B cell (primary cell): ENCODE results near the gene DMRTA1. TPM values are rescaled to one million over a fixed set of nuclear protein-coding genes. Genes with fewer than 3 reads are reported as not detected.
A peak's percentile ranks its signal among the peaks of the same experiment; 100 is the strongest.

Experiments used
- ATAC-seq: fragments of 200-7000 bp; cut with Tn5 transposase; one replicate; pipeline ENCODE4 v1.10.0; 2021; ENCODE audit warnings: low read depth, mild to moderate bottlenecking, moderate number of reproducible peaks, moderate library complexity
- CTCF ChIA-PET: fragments of 350-600 bp; sonication (Branson Sonifier 250); formaldehyde crosslinking; loops from one replicate; lab custom pipeline; 2021; ENCODE audit warnings: antibody characterized with exemption, inconsistent platforms; lab: Charles Lee
- POLR2A ChIA-PET: fragments of 350-600 bp; sonication (Branson Sonifier 250); formaldehyde crosslinking; loops from one replicate; lab custom pipeline; 2021; ENCODE audit warnings: antibody characterized with exemption; lab: Charles Lee
- DNase-seq: peaks from one replicate; pipeline ENCODE4 v3.0.0; 2013
- H2AFZ ChIP-seq: 2 replicates; pipeline ENCODE4 v1.6.1; 2012; ENCODE audit warnings: mild to moderate bottlenecking, low read depth, low read length; ENCODE audit not compliant: insufficient read depth, poor library complexity, severe bottlenecking
- H3K27ac ChIP-seq, 2 donors: 1 replicate in 1 of 2; 2 replicates in 1 of 2; pipeline ENCODE4 v1.5.1; 2012 to 2013; ENCODE audit warnings: low read length in 2 of 2, mild to moderate bottlenecking in 2 of 2, moderate library complexity in 1 of 2
- H3K27me3 ChIP-seq, 4 experiments: fragments of 200-600 bp in 1 of 4; sonication (generic) in 1 of 4; replicated peaks in 1 of 4; 1 replicate in 2 of 4; 2 replicates in 2 of 4; pipeline versions ENCODE4 v1.6.1 to v1.7.0; 2013 to 2016; ENCODE audit warnings: low read length in 3 of 4, mild to moderate bottlenecking in 2 of 4, mixed read lengths in 1 of 4, moderate library complexity in 1 of 4; ENCODE audit not compliant: insufficient read depth in 4 of 4, control insufficient read depth in 3 of 4; ENCODE audit errors: control extremely low read depth in 1 of 4
- H3K36me3 ChIP-seq, 2 experiments: replicated peaks in 1 of 2; 1 replicate in 1 of 2; 2 replicates in 1 of 2; pipeline versions ENCODE4 v1.6.1 to v1.7.1; 2013; ENCODE audit warnings: low read length in 1 of 2; ENCODE audit not compliant: insufficient read depth in 2 of 2, control insufficient read depth in 1 of 2; ENCODE audit errors: control extremely low read depth in 1 of 2, extremely low read depth in 1 of 2
- H3K4me1 ChIP-seq, 2 donors: fragments of 200-600 bp in 1 of 2; sonication (generic) in 1 of 2; 1 replicate in 1 of 2; 2 replicates in 1 of 2; pipeline versions ENCODE4 v1.5.1 to v1.6.1; 2013 to 2017; ENCODE audit warnings: low read length in 2 of 2; ENCODE audit not compliant: control insufficient read depth in 2 of 2, insufficient read depth in 2 of 2
- H3K4me2 ChIP-seq: replicated peaks from 2 replicates; pipeline ENCODE3; 2012; ENCODE audit warnings: mild to moderate bottlenecking, low read depth, low read length; ENCODE audit not compliant: poor library complexity, severe bottlenecking
- H3K4me3 ChIP-seq, 5 experiments: fragments of 200-600 bp in 1 of 5; sonication (generic) in 1 of 5; 1 replicate in 3 of 5; 2 replicates in 2 of 5; pipeline versions ENCODE4 v1.5.1 to v1.7.0; 2011 to 2016; ENCODE audit warnings: low read length in 4 of 5, mild to moderate bottlenecking in 4 of 5, low read depth in 2 of 5, control low read depth in 1 of 5, moderate library complexity in 1 of 5; ENCODE audit not compliant: insufficient read depth in 1 of 5; ENCODE audit errors: control extremely low read depth in 1 of 5, extremely low read depth in 1 of 5
- H3K79me2 ChIP-seq: fragments of 200-600 bp; sonication (generic); one replicate; pipeline ENCODE4 v1.6.0; 2016; ENCODE audit warnings: low read length; ENCODE audit not compliant: control insufficient read depth, insufficient read depth
- H3K9ac ChIP-seq: fragments of 200-600 bp; sonication (generic); 2 replicates; pipeline ENCODE4 v1.6.1; 2017; ENCODE audit warnings: mild to moderate bottlenecking, low read length, moderate library complexity
- H3K9me3 ChIP-seq, 3 donors: one replicate each; pipeline versions ENCODE4 v1.6.1 to v1.7.1; 2013; ENCODE audit warnings: low read length in 2 of 3; ENCODE audit not compliant: control insufficient read depth in 2 of 3, insufficient read depth in 1 of 3; ENCODE audit errors: control extremely low read depth in 1 of 3
- H4K20me1 ChIP-seq: 2 replicates; pipeline ENCODE4 v1.6.0; 2012; ENCODE audit warnings: mild to moderate bottlenecking, low read length; ENCODE audit not compliant: insufficient read depth, control insufficient read depth, poor library complexity, severe bottlenecking
- H3K27ac Mint-ChIP-seq: one replicate; pipeline ENCODE4 v1.8.0; 2021; ENCODE audit warnings: mixed read lengths
- H3K27me3 Mint-ChIP-seq: one replicate; pipeline ENCODE4 v1.8.0; 2021; ENCODE audit warnings: mixed read lengths
- H3K4me1 Mint-ChIP-seq: one replicate; pipeline ENCODE4 v1.8.0; 2021; ENCODE audit warnings: mixed read lengths
- H3K4me3 Mint-ChIP-seq: one replicate; pipeline ENCODE4 v1.8.0; 2021; ENCODE audit warnings: mixed read lengths
- H3K9me3 Mint-ChIP-seq: one replicate; pipeline ENCODE4 v1.8.0; 2022; ENCODE audit warnings: mixed read lengths; ENCODE audit not compliant: insufficient read depth
- EZH2 ChIP-seq: IDR thresholded peaks from 2 replicates; pipeline ENCODE4 v1.6.1; 2012; ENCODE audit warnings: borderline replicate concordance, low read depth, mild to moderate bottlenecking, moderate library complexity, low read length; ENCODE audit not compliant: insufficient read depth, poor library complexity, severe bottlenecking
- WGBS: methylation state at CpG from one replicate; pipeline ENCODE4 v1.1.5; 2013; ENCODE audit warnings: missing lambda C conversion rate; ENCODE audit not compliant: insufficient coverage; 5-methylcytosine and 5-hydroxymethylcytosine counted together
- intact Hi-C: fragments of 100-400 bp; cut with micrococcal nuclease; formaldehyde crosslinking; loops from one replicate; pipeline ENCODE4 v1.10.0; 2022
- polyA plus RNA-seq: library from polyadenylated mRNA; depleted of rRNA; stranded (reverse); fragments of >200 nt; gene quantifications from 2 replicates; pipeline ENCODE4 v1.2.3, GENCODE V29; 2012
- total RNA-seq, 2 donors: library from RNA; stranded (reverse); fragments of 120-200 nt in 1 of 2; gene quantifications; 1 replicate in 1 of 2; 2 replicates in 1 of 2; pipeline versions ENCODE4 v1.2.3 to v1.2.4, GENCODE V29; 2013 to 2022
- TF ChIP-seq, protein P1 (sequence below): fragments of 200-600 bp; IDR thresholded peaks from one replicate; pipeline ENCODE4 v1.8.0; 2022; ENCODE audit warnings: antibody characterized with exemption, mild to moderate bottlenecking

The DMRTA1 gene
- total and polyA plus RNA-seq, 2 donors (not counting 1 experiment from before 2014, with no cell fraction given) = not detected

DNA sequence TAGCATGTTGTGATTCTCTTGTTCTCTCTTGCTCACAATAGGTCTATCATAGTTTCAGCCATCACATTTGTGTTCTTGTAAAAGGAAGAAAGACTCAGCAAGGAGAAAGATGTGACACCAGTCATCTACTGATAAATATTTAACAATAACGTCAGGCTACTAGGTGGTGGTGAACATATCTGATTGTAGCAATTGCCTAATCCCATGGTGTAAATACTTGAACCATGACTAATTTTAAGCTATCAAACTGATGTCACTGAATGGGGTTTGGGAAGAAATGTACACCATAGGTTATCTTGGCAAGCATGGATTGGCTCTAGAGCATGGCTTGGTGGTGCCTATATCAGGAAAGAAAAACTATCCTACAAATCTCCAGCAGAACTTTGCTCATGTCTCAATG lies 16.6 kb downstream of the DMRTA1 start:
- no peaks in the 10 kb centered on the region for H3K36me3 ChIP-seq
- CTCF ChIA-PET = interaction anchor here (1.0 to 3.4 kb wide), 2 partner anchors 8 to 11 kb away, joined by 4 to 14 read pairs; no protein-coding TSS in a partner anchor
- no peaks in the 10 kb centered on the region for H3K79me2 ChIP-seq
- WGBS = no CpG with 5 or more reads among the region's 1 CpG
- no peak for ATAC-seq
- no peaks in the 10 kb centered on the region for H3K9me3 ChIP-seq
- no peak overlapping the region for H2AFZ ChIP-seq
- H3K27me3 ChIP-seq = peaks cover 0 to 19% (median 3%) of the 10 kb centered on the region in 4 experiments
- no peak overlapping the region for H3K4me2 ChIP-seq
- POLR2A ChIA-PET = no interaction called here
- H3K4me1 ChIP-seq = no peaks in the 10 kb centered on the region
- DNase-seq = no peak
- no peak overlapping the region for H3K27ac ChIP-seq
- no peak for TF ChIP-seq EZH2
- TF ChIP-seq, protein P1, sequence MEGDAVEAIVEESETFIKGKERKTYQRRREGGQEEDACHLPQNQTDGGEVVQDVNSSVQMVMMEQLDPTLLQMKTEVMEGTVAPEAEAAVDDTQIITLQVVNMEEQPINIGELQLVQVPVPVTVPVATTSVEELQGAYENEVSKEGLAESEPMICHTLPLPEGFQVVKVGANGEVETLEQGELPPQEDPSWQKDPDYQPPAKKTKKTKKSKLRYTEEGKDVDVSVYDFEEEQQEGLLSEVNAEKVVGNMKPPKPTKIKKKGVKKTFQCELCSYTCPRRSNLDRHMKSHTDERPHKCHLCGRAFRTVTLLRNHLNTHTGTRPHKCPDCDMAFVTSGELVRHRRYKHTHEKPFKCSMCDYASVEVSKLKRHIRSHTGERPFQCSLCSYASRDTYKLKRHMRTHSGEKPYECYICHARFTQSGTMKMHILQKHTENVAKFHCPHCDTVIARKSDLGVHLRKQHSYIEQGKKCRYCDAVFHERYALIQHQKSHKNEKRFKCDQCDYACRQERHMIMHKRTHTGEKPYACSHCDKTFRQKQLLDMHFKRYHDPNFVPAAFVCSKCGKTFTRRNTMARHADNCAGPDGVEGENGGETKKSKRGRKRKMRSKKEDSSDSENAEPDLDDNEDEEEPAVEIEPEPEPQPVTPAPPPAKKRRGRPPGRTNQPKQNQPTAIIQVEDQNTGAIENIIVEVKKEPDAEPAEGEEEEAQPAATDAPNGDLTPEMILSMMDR = no peak
- Mint-ChIP-seq H3K4me3 (no peak overlapping the region), H3K27me3 (peaks cover 10% of the 10 kb centered on the region), H3K4me1 (no peaks in the 10 kb centered on the region), H3K9me3 (no peaks in the 10 kb centered on the region), H3K27ac (no peak overlapping the region)
- no peak overlapping the region for H3K4me3 ChIP-seq
- intact Hi-C loops = no loop called here
- no peaks in the 10 kb centered on the region for H4K20me1 ChIP-seq
- no peak overlapping the region for H3K9ac ChIP-seq

DNA sequence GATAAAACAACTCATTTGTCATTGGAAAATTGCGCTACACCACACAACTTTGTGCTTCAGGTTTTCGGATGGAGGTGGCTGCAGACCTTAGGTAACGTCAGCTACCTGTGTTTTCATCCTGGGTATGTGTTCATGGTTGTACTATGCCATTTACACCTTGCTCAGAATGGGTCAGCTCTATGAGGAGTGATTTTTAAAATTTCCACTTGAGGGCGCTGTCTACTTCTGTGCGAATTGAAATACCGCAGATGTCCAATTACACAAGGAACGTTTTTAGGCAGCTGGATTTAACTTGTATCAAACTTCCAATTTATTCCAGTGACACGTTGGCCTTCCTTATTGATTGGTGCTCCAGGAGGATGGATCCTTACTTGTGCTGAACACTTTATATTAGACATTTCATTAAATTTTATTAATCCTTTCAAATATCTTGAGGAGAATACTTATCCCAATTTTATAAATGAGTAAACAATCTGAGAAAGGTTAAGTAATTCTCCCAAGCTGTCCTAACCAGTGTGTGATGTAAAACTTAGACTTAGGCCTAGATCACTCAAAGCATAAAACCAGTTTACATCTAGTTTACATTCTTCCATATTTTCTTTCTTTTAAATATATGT lies 23.4 kb downstream of the DMRTA1 start:
- CTCF ChIA-PET = interaction anchor here (1.8 kb wide), 1 partner anchor 17 kb away, joined by 6 read pairs; no protein-coding TSS in a partner anchor
- no peaks in the 10 kb centered on the region for H3K4me1 Mint-ChIP-seq

More for the DNA sequence above, 23.4 kb downstream of the DMRTA1 start:
- Mint-ChIP-seq H3K27me3 (no peaks in the 10 kb centered on the region), H3K27ac (no peak overlapping the region), H3K4me3 (no peak overlapping the region), H3K9me3 (no peaks in the 10 kb centered on the region)
- no peak overlapping the region for H3K27ac ChIP-seq
- WGBS = no CpG with 5 or more reads among the region's 8 CpGs
- intact Hi-C loops = no loop called here
- no peaks in the 10 kb centered on the region for H3K4me1 ChIP-seq
- no peaks in the 10 kb centered on the region for H3K9me3 ChIP-seq
- H3K4me2 ChIP-seq = no peak overlapping the region
- TF ChIP-seq, protein P1 = peak; percentile 62
- TF ChIP-seq EZH2 = no peak
- H3K79me2 ChIP-seq = no peaks in the 10 kb centered on the region
- DNase-seq (peak; percentile 21), ATAC-seq (no peak)
- H3K36me3 ChIP-seq = no peaks in the 10 kb centered on the region
- POLR2A ChIA-PET = no interaction called here
- H3K9ac ChIP-seq = no peak overlapping the region
- H2AFZ ChIP-seq = no peak overlapping the region
- no peaks in the 10 kb centered on the region for H4K20me1 ChIP-seq
- peaks cover 0 to 7% (median 0%) of the 10 kb centered on the region in 4 experiments for H3K27me3 ChIP-seq
- no peak overlapping the region for H3K4me3 ChIP-seq
